Lower leg skin (tissue), 3 donors: ENCODE data around the gene KRTAP10-4.

Experiments
- CTCF ChIP-seq, 3 donors: fragments of 450-650 bp; IDR thresholded peaks; one replicate each; pipeline ENCODE4 v1.5.1; 2016; ENCODE audit warnings: antibody characterized with exemption in 3 of 3, mild to moderate bottlenecking in 3 of 3, moderate library complexity in 2 of 3
- POLR2A ChIP-seq, 2 donors: fragments of 450-650 bp; IDR thresholded peaks; one replicate each; pipeline ENCODE4 v1.6.1; 2016 to 2017; ENCODE audit warnings: antibody characterized with exemption in 2 of 2, mild to moderate bottlenecking in 1 of 2, moderate library complexity in 1 of 2

- TF ChIP-seq CTCF (IDR thresholded peaks at IDR 0.05) (no peak), POLR2A (IDR thresholded peaks at IDR 0.05) (no peak)
These were observed 5.9 kb upstream of the KRTAP10-4 start for GRCh38 chr21:44567481-44568171.
